ENCODE results near the gene MOCS2. TPM values are rescaled to one million over a fixed set of nuclear protein-coding genes. Genes with fewer than 3 reads are reported as not detected.

The MOCS2 gene
- total RNA-seq (ENCODE audit: low replicate concordance) = 17.3 and 22.5 TPM in 2 replicates
- long read RNA-seq, transcript MOCS2-203 (7 exons, 1,337 nt) = major isoform, 27 of 29 reads
- long read RNA-seq, partial matches to known transcripts = 2 of 29 reads
- long read RNA-seq, other reads (novel, unspliced or antisense) = 0 of 29 reads

- Mint-ChIP-seq H3K4me1 (ENCODE audit: unreplicated experiment) (peaks cover 4% of the 10 kb centered on the region), H3K27me3 (no peaks in the 10 kb centered on the region), H3K36me3 (peaks cover 9% of the 10 kb centered on the region), H3K27ac (peak within 1 kb of the TSS; percentile 86), H3K9me3 (no peaks in the 10 kb centered on the region), H3K4me3 (peak within 1 kb of the TSS; percentile 96)
- TF ChIP-seq CTCF (conservative IDR thresholded peaks at IDR 0.05) = no peak
- DNase-seq (ENCODE audit: extremely low spot score, unreplicated experiment) = peak; percentile 94
These were observed at the start of gene MOCS2 for GRCh38 chr5:53109443-53110127. MOCS2 (minus strand) TSS chr5:53109757; CDS start chr5:53107174, 2,583 bp downstream.

- H3K27me3 Mint-ChIP-seq = no peaks in the 10 kb centered on the region
- no peak overlapping the region for H3K27ac Mint-ChIP-seq
- H3K36me3 Mint-ChIP-seq = no peaks in the 10 kb centered on the region
- H3K4me1 Mint-ChIP-seq (ENCODE audit: unreplicated experiment) = no peaks in the 10 kb centered on the region
- H3K4me3 Mint-ChIP-seq = no peak overlapping the region
- no peak for DNase-seq (ENCODE audit: extremely low spot score, unreplicated experiment)
- no peaks in the 10 kb centered on the region for H3K9me3 Mint-ChIP-seq
- no peak for TF ChIP-seq CTCF (conservative IDR thresholded peaks at IDR 0.05)
These were observed 42.3 kb upstream of the MOCS2 start for GRCh38 chr5:53151713-53152458.

- H3K4me1 Mint-ChIP-seq (ENCODE audit: unreplicated experiment) = no peaks in the 10 kb centered on the region
- TF ChIP-seq CTCF (conservative IDR thresholded peaks at IDR 0.05) = no peak
- no peak overlapping the region for H3K27ac Mint-ChIP-seq
- no peaks in the 10 kb centered on the region for H3K36me3 Mint-ChIP-seq
- no peak overlapping the region for H3K4me3 Mint-ChIP-seq
- DNase-seq (ENCODE audit: extremely low spot score, unreplicated experiment) = no peak
- H3K9me3 Mint-ChIP-seq = peaks cover 6% of the 10 kb centered on the region
- no peaks in the 10 kb centered on the region for H3K27me3 Mint-ChIP-seq
These were observed 23.5 kb upstream of the MOCS2 start for GRCh38 chr5:53133020-53133419.

- H3K4me1 Mint-ChIP-seq (ENCODE audit: unreplicated experiment) = no peaks in the 10 kb centered on the region
- H3K27ac Mint-ChIP-seq = no peak overlapping the region
- no peak for TF ChIP-seq CTCF (conservative IDR thresholded peaks at IDR 0.05)
- H3K27me3 Mint-ChIP-seq = no peaks in the 10 kb centered on the region
- no peaks in the 10 kb centered on the region for H3K36me3 Mint-ChIP-seq
- DNase-seq (ENCODE audit: extremely low spot score, unreplicated experiment) = no peak
- H3K9me3 Mint-ChIP-seq = peaks cover 6% of the 10 kb centered on the region
- no peak overlapping the region for H3K4me3 Mint-ChIP-seq
These were observed 20.7 kb upstream of the MOCS2 start for GRCh38 chr5:53130266-53130665.

- peaks cover 6% of the 10 kb centered on the region for H3K9me3 Mint-ChIP-seq
- no peak for DNase-seq (ENCODE audit: extremely low spot score, unreplicated experiment)
- H3K4me3 Mint-ChIP-seq = peak overlapping the region; percentile 7
- H3K27ac Mint-ChIP-seq = no peak overlapping the region
- TF ChIP-seq CTCF (conservative IDR thresholded peaks at IDR 0.05) = no peak
- no peaks in the 10 kb centered on the region for H3K4me1 Mint-ChIP-seq (ENCODE audit: unreplicated experiment)
- H3K27me3 Mint-ChIP-seq = no peaks in the 10 kb centered on the region
- no peaks in the 10 kb centered on the region for H3K36me3 Mint-ChIP-seq
These were observed 18.9 kb upstream of the MOCS2 start for GRCh38 chr5:53128481-53128880.
